Measurements from ENCODE around the gene GP1BA. TPM values are rescaled to one million over a fixed set of nuclear protein-coding genes. Genes with fewer than 3 reads are reported as not detected.

GP1BA gene
- total and polyA plus RNA-seq, 2 of the 8 experiments (the other 6 are each of a cell fraction or from before 2014, with no cell fraction given): not detected

- TF ChIP-seq KDM1A (IDR thresholded peaks at IDR 0.05; ENCODE audit: borderline replicate concordance, low read length) (peak; percentile 38; the same call in 1 of the 2 replicates), TEAD4 (IDR thresholded peaks at IDR 0.05; ENCODE audit: low read depth, low read length) (peak; percentile 97), POLR2AphosphoS5 (IDR thresholded peaks at IDR 0.05; ENCODE audit: low read depth, low read length) (no peak), SP4 (IDR thresholded peaks at IDR 0.05; ENCODE audit: low read length) (peak; percentile 31; the same call in 1 of the 2 replicates), SP2 (IDR thresholded peaks at IDR 0.05; ENCODE audit: low read length) (peak; percentile 97), CHD2 (IDR thresholded peaks at IDR 0.05; ENCODE audit: low read length) (peak; percentile 95), SP1 (IDR thresholded peaks at IDR 0.05; ENCODE audit: low read depth, low read length) (peak; percentile 100)
- TF ChIP-seq, protein P1, sequence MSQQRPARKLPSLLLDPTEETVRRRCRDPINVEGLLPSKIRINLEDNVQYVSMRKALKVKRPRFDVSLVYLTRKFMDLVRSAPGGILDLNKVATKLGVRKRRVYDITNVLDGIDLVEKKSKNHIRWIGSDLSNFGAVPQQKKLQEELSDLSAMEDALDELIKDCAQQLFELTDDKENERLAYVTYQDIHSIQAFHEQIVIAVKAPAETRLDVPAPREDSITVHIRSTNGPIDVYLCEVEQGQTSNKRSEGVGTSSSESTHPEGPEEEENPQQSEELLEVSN (IDR thresholded peaks at IDR 0.05): peak; percentile 91
Observed at GRCh38 chr17:4966844-4967538, 34.9 kb downstream of the GP1BA start (continued).
